HepG2 (cell line): ENCODE results near the gene ARL4C. TPM values are rescaled to one million over a fixed set of nuclear protein-coding genes. Genes with fewer than 3 reads are reported as not detected.

Source experiments
- ATAC-seq: fragments of 200-7000 bp; cut with Tn5 transposase; 3 replicates; pipeline ENCODE4 v1.9.1; 2020; ENCODE audit warnings: mild to moderate bottlenecking, moderate library complexity
- BruUV-seq: library from RNA; stranded (reverse); fragments of 400-500 nt; replicated peaks from 2 replicates; lab custom pipeline; 2021; lab: Mats Ljungman, UMichigan
- CTCF ChIA-PET: fragments of 300-600 bp; formaldehyde crosslinking; extraction: SDS; loops from one replicate; lab custom pipeline; 2021; ENCODE audit warnings: low total read pairs, inconsistent platforms, low intra/inter-chr PET ratio; lab: Yijun Ruan, JAX
- POLR2A ChIA-PET: fragments of 350-600 bp; sonication (Branson Sonifier 250); formaldehyde crosslinking; loops from one replicate; lab custom pipeline; 2020; ENCODE audit warnings: antibody characterized with exemption, inconsistent platforms; lab: Yijun Ruan, JAX
- DNase-seq: peaks from one replicate; pipeline ENCODE4 v3.0.0-alpha.2; 2015; ENCODE audit warnings: low spot score
- FAIRE-seq: peaks from 3 replicates; lab custom pipeline; 2011; peaks lifted over from hg19 to GRCh38; lab: Jason Lieb, UNC
- H2AFZ ChIP-seq: one replicate; pipeline ENCODE4 v1.6.1; 2011; ENCODE audit warnings: low read length, inconsistent platforms
- H3K27ac ChIP-seq: fragments of 300-600 bp; 3 replicates; pipeline ENCODE4 v1.8.0; 2011; ENCODE audit warnings: mixed run types, mild to moderate bottlenecking, mixed read lengths, low read length, inconsistent platforms; ENCODE audit not compliant: insufficient read depth; ENCODE audit errors: extremely low read length
- H3K27me3 ChIP-seq, 2 experiments: fragments of 200-600 bp in 1 of 2; 2 replicates in 1 of 2; 3 replicates in 1 of 2; pipeline versions ENCODE4 v1.6.0 to v1.8.0; 2011; ENCODE audit warnings: low read length in 2 of 2, mild to moderate bottlenecking in 2 of 2, moderate library complexity in 2 of 2, inconsistent platforms in 1 of 2; ENCODE audit not compliant: insufficient read depth in 2 of 2, control insufficient read depth in 1 of 2
- H3K36me3 ChIP-seq, 2 experiments: fragments of 200-600 bp in 1 of 2; replicated peaks in 1 of 2; 2 replicates in 1 of 2; 3 replicates in 1 of 2; pipeline versions ENCODE4 v1.5.1 to v1.8.0; 2011; ENCODE audit warnings: low read length in 2 of 2, inconsistent platforms in 1 of 2; ENCODE audit not compliant: insufficient read depth in 2 of 2, control insufficient read depth in 1 of 2
- H3K4me1 ChIP-seq: 2 replicates; pipeline ENCODE4 v1.5.1; 2012; ENCODE audit warnings: low read length, inconsistent platforms; ENCODE audit not compliant: insufficient read depth
- H3K4me2 ChIP-seq: 2 replicates; pipeline ENCODE4 v1.6.0; 2011; ENCODE audit warnings: low read depth, low read length, inconsistent platforms
- H3K4me3 ChIP-seq, 3 experiments: fragments of 200-600 bp in 1 of 3; sonication (generic), shearing (Covaris generic) in 1 of 3; replicated peaks in 1 of 3; 2 replicates each; pipeline ENCODE4 v1.5.1; 2011 to 2016; ENCODE audit warnings: low read length in 3 of 3, inconsistent platforms in 2 of 3, low read depth in 2 of 3, mild to moderate bottlenecking in 2 of 3, control low read depth in 1 of 3, mixed read lengths in 1 of 3; ENCODE audit not compliant: insufficient read depth in 1 of 3
- H3K79me2 ChIP-seq: one replicate; pipeline ENCODE4 v1.6.1; 2011; ENCODE audit warnings: low read length, inconsistent platforms; ENCODE audit not compliant: insufficient read depth
- H3K9ac ChIP-seq: 2 replicates; pipeline ENCODE4 v1.6.0; 2011; ENCODE audit warnings: mild to moderate bottlenecking, low read depth, low read length, inconsistent platforms; ENCODE audit not compliant: insufficient read depth
- H3K9me3 ChIP-seq: 2 replicates; pipeline ENCODE4 v1.5.1; 2012; ENCODE audit warnings: mild to moderate bottlenecking, low read length
- H4K20me1 ChIP-seq: 2 replicates; pipeline ENCODE4 v1.6.0; 2011; ENCODE audit warnings: inconsistent platforms, mild to moderate bottlenecking, low read length, moderate library complexity; ENCODE audit not compliant: insufficient read depth
- CCAR2 ChIP-seq: fragments of 200-400 bp; formaldehyde crosslinking; optimal IDR thresholded peaks from 2 replicates; pipeline ENCODE3; 2018; ENCODE audit warnings: low read depth, mild to moderate bottlenecking, low read length, moderate library complexity
- GTF3A ChIP-seq: sonication (generic); formaldehyde crosslinking; conservative IDR thresholded peaks from 2 replicates; pipeline ENCODE4 v1.4.0; 2020; ENCODE audit warnings: mild to moderate bottlenecking, missing genetic modification reagents
- KAT7 ChIP-seq: IDR thresholded peaks from 2 replicates; pipeline ENCODE4 v1.6.1; 2018; ENCODE audit warnings: borderline replicate concordance, missing compliant biosample characterization
- KDM6A ChIP-seq: IDR thresholded peaks from 2 replicates; pipeline ENCODE4 v1.6.1; 2016; ENCODE audit warnings: low read depth
- MEIS2 ChIP-seq: sonication (generic); formaldehyde crosslinking; IDR thresholded peaks from 2 replicates; pipeline ENCODE4 v1.9.0; 2021; ENCODE audit warnings: mild to moderate bottlenecking, missing genetic modification reagents
- NAIF1 ChIP-seq: sonication (generic); formaldehyde crosslinking; IDR thresholded peaks from 2 replicates; pipeline ENCODE4 v1.5.0; 2020; ENCODE audit warnings: mild to moderate bottlenecking, missing genetic modification reagents, borderline replicate concordance
- NFATC3 ChIP-seq: sonication (generic); formaldehyde crosslinking; IDR thresholded peaks from 2 replicates; pipeline ENCODE4 v1.5.1; 2020; ENCODE audit warnings: mild to moderate bottlenecking, missing genetic modification reagents
- NR0B2 ChIP-seq: sonication (generic); formaldehyde crosslinking; IDR thresholded peaks from 2 replicates; pipeline ENCODE4 v1.4.0; 2020; ENCODE audit warnings: mild to moderate bottlenecking, missing genetic modification reagents
- NR1H2 ChIP-seq: sonication (generic); formaldehyde crosslinking; IDR thresholded peaks from 2 replicates; pipeline ENCODE4 v1.8.1; 2022; ENCODE audit warnings: low read depth, missing genetic modification reagents, borderline replicate concordance
- REPIN1 ChIP-seq: sonication (generic); formaldehyde crosslinking; IDR thresholded peaks from 2 replicates; pipeline ENCODE4 v1.8.0; 2022; ENCODE audit warnings: missing genetic modification reagents, low read depth, mild to moderate bottlenecking, borderline replicate concordance
- SP140L ChIP-seq: sonication (generic); formaldehyde crosslinking; IDR thresholded peaks from 2 replicates; pipeline ENCODE4 v1.4.0; 2020; ENCODE audit warnings: missing genetic modification reagents, borderline replicate concordance
- SUZ12 ChIP-seq: fragments of 150-350 bp; IDR thresholded peaks from 2 replicates; pipeline ENCODE4 v1.6.1; 2014; ENCODE audit warnings: low read depth, low read length
- ZBTB21 ChIP-seq: sonication (generic); formaldehyde crosslinking; IDR thresholded peaks from 2 replicates; pipeline ENCODE4 v1.4.0; 2020; ENCODE audit warnings: missing genetic modification reagents
- ZNF446 ChIP-seq: sonication (generic); formaldehyde crosslinking; IDR thresholded peaks from 2 replicates; pipeline ENCODE4 v1.5.0; 2020; ENCODE audit warnings: mild to moderate bottlenecking, missing genetic modification reagents
- ZNF597 ChIP-seq: sonication (generic); formaldehyde crosslinking; IDR thresholded peaks from 2 replicates; pipeline ENCODE4 v1.5.0; 2020; ENCODE audit warnings: missing genetic modification reagents
- ZNF776 ChIP-seq: sonication (generic); formaldehyde crosslinking; IDR thresholded peaks from 2 replicates; pipeline ENCODE4 v1.4.0; 2020; ENCODE audit warnings: mild to moderate bottlenecking, missing genetic modification reagents
- ZNF788 ChIP-seq: sonication (generic); formaldehyde crosslinking; IDR thresholded peaks from 2 replicates; pipeline ENCODE4 v1.5.0; 2020; ENCODE audit warnings: mild to moderate bottlenecking, missing genetic modification reagents, borderline replicate concordance
- WGBS: methylation state at CpG from one replicate; pipeline ENCODE4 v1.1.6; 2017; ENCODE audit warnings: low lambda C conversion rate; 5-methylcytosine and 5-hydroxymethylcytosine counted together
- in situ Hi-C: cut with HindIII; loops from 2 replicates; pipeline ENCODE4 v1.10.0; 2017; ENCODE audit warnings: low pct_unique_long_range_greater_than_20kb; ENCODE audit not compliant: extremely low pct_ligation_motif_present
- intact Hi-C: fragments of 100-400 bp; cut with micrococcal nuclease; formaldehyde crosslinking; loops from one replicate; pipeline ENCODE4 v1.10.0; 2022; ENCODE audit not compliant: unreplicated experiment
- polyA plus RNA-seq, 8 experiments: library from polyadenylated mRNA; depleted of rRNA in 3 of 8; stranded (reverse) in 7 of 8; unstranded in 1 of 8; fragments of >200 nt; fragmentation: Illumina TruSeq in 4 of 8; extraction: Trizol in 4 of 8; gene quantifications; 2 replicates each; pipeline versions ENCODE4 v1.2.1 to v1.2.3, GENCODE V29; 2011 to 2016; ENCODE audit warnings: low read depth in 4 of 8, missing spikeins in 1 of 8, mixed read lengths in 1 of 8; ENCODE audit not compliant: insufficient read depth in 1 of 8
- total RNA-seq, 5 experiments: library from RNA; depleted of rRNA; stranded (reverse); fragments of >200 nt; fragmentation: Illumina TruSeq; extraction: Trizol; gene quantifications; 2 replicates each; pipeline ENCODE4 v1.2.3, GENCODE V29; 2016; ENCODE audit warnings: low read depth in 1 of 5
- TF ChIP-seq, protein P1 (sequence below): sonication (generic); formaldehyde crosslinking; IDR thresholded peaks from 2 replicates; pipeline ENCODE4 v1.4.0; 2020; ENCODE audit warnings: mild to moderate bottlenecking, missing genetic modification reagents

The ARL4C gene
- total and polyA plus RNA-seq, 2 of the 13 experiments (the other 11 are each of a cell fraction or from before 2014, with no cell fraction given): 0.07 to 0.15 TPM

- Histone ChIP-seq H3K27ac (no peak overlapping the region), H2AFZ (no peak overlapping the region), H3K79me2 (no peaks in the 10 kb centered on the region), H3K4me3 (no peak overlapping the region), H3K9ac (no peak overlapping the region), H3K36me3 (no peaks in the 10 kb centered on the region), H4K20me1 (no peaks in the 10 kb centered on the region), H3K9me3 (no peaks in the 10 kb centered on the region), H3K4me2 (no peak overlapping the region), H3K27me3 (peaks cover 0 to 18% of the 10 kb centered on the region in 2 experiments; a peak in 2 of 5 replicates), H3K4me1 (no peaks in the 10 kb centered on the region)
- ChIA-PET CTCF (no interaction called here), POLR2A (interaction anchor here (0.6 kb wide), 1 partner anchor 142 kb away, joined by 3 read pairs; no protein-coding TSS in a partner anchor)
- ATAC-seq (no peak), FAIRE-seq (no peak), DNase-seq (no peak)
- intact Hi-C loops: no loop called here
- WGBS: 24% methylated on average over 5 of the region's 5 CpGs
- in situ Hi-C loops: no loop called here
- no TSS peak for BruUV-seq
- TF ChIP-seq ZNF788: no peak
- TF ChIP-seq REPIN1 (CRISPR knock-in tag): no peak
- no peak for TF ChIP-seq KAT7 (CRISPR knock-in tag)
- TF ChIP-seq ZBTB21 (CRISPR knock-in tag): no peak
- TF ChIP-seq ZNF776 (CRISPR knock-in tag): no peak
- TF ChIP-seq, protein P1, sequence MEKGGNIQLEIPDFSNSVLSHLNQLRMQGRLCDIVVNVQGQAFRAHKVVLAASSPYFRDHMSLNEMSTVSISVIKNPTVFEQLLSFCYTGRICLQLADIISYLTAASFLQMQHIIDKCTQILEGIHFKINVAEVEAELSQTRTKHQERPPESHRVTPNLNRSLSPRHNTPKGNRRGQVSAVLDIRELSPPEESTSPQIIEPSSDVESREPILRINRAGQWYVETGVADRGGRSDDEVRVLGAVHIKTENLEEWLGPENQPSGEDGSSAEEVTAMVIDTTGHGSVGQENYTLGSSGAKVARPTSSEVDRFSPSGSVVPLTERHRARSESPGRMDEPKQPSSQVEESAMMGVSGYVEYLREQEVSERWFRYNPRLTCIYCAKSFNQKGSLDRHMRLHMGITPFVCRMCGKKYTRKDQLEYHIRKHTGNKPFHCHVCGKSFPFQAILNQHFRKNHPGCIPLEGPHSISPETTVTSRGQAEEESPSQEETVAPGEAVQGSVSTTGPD: no peak
- no peak for TF ChIP-seq MEIS2 (CRISPR knock-in tag)
- TF ChIP-seq ZNF446 (CRISPR knock-in tag): no peak
- no peak for TF ChIP-seq SUZ12
- no peak for TF ChIP-seq KDM6A (CRISPR knock-in tag)
- TF ChIP-seq NFATC3: no peak
- TF ChIP-seq ZNF597 (CRISPR knock-in tag): no peak
- no peak for TF ChIP-seq SP140L
- TF ChIP-seq NR0B2 (CRISPR knock-in tag): no peak
- no peak for TF ChIP-seq NAIF1 (CRISPR knock-in tag)
- no peak for TF ChIP-seq GTF3A
- no peak for TF ChIP-seq CCAR2
- TF ChIP-seq NR1H2 (CRISPR knock-in tag): no peak
These were observed 28.4 kb downstream of the ARL4C start for GRCh38 chr2:234468503-234468902.
